Measurements from ENCODE around the gene ZNF22. TPM values are rescaled to one million over a fixed set of nuclear protein-coding genes. Genes with fewer than 3 reads are reported as not detected.

The ZNF22 gene
- total and polyA plus RNA-seq, 2 of the 8 experiments (the other 6 are each of a cell fraction or from before 2014, with no cell fraction given) = 18.2 to 45.2 TPM

GRCh38 chr10:45034301-45034700 lies 33.6 kb downstream of the ZNF22 start:
- Histone ChIP-seq H3K4me3 (ENCODE audit: extremely low read depth in 1 of 4, insufficient read depth in 2 of 4, low read depth in 3 of 4, low read length in 4 of 4) (no peak overlapping the region), H2BK20ac (ENCODE audit: low read length) (no peak overlapping the region), H4K5ac (ENCODE audit: insufficient read length, low read depth, low read length) (no peak overlapping the region), H3K79me1 (ENCODE audit: low read depth, low read length) (no peaks in the 10 kb centered on the region), H3K27me3 (replicated peaks in 1 of 4; ENCODE audit: control insufficient read depth in 3 of 4, extremely low read depth in 1 of 4, insufficient read depth in 3 of 4, low read length in 3 of 4) (no peaks in the 10 kb centered on the region), H4K8ac (ENCODE audit: extremely low read depth, insufficient read depth, low read length) (no peak overlapping the region), H3K9me3 (ENCODE audit: insufficient read depth in 2 of 2, low read depth in 1 of 2, low read length in 1 of 2) (peaks cover 3 to 9% of the 10 kb centered on the region in 2 experiments; a peak in 3 of 4 replicates), H3K9ac (replicated peaks in 1 of 4; ENCODE audit: extremely low read depth in 1 of 4, low read depth in 3 of 4, low read length in 3 of 4) (no peak overlapping the region), H2BK15ac (ENCODE audit: low read length) (no peak overlapping the region), H2BK120ac (replicated peaks; ENCODE audit: low read depth, low read length) (no peak overlapping the region), H2BK5ac (ENCODE audit: low read depth, low read length) (no peak overlapping the region), H3K14ac (ENCODE audit: insufficient read length) (no peak overlapping the region), H3K4me1 (replicated peaks in 1 of 4; ENCODE audit: control insufficient read depth in 3 of 4, insufficient read depth in 4 of 4, low read length in 3 of 4) (no peaks in the 10 kb centered on the region), H3K27ac (ENCODE audit: low read depth, low read length) (no peak overlapping the region), H3K36me3 (ENCODE audit: control insufficient read depth in 2 of 4, insufficient read depth in 4 of 4, low read length in 3 of 4) (no peaks in the 10 kb centered on the region), H3K18ac (ENCODE audit: extremely low read depth, low read length) (no peak overlapping the region), H3K56ac (replicated peaks; ENCODE audit: insufficient read length, low read depth, low read length) (no peak overlapping the region), H3K4ac (replicated peaks; ENCODE audit: insufficient read length, low read depth, low read length) (no peak overlapping the region), H3K4me2 (ENCODE audit: insufficient read depth in 1 of 2, low read depth in 2 of 2, low read length in 2 of 2) (no peak overlapping the region), H3K23me2 (ENCODE audit: low read depth, low read length) (no peaks in the 10 kb centered on the region), H3K23ac (ENCODE audit: insufficient read length) (no peak overlapping the region), H2AFZ (ENCODE audit: low read length) (0 out of 2 replicates have a peak overlapping the region, but pooled peaks have one; percentile 78), H3K79me2 (ENCODE audit: control insufficient read depth in 1 of 2, insufficient read depth in 2 of 2, low read length in 2 of 2) (no peaks in the 10 kb centered on the region), H4K91ac (replicated peaks; ENCODE audit: insufficient read length, low read length) (no peak overlapping the region), H2BK12ac (ENCODE audit: low read depth, low read length) (no peak overlapping the region), H4K20me1 (replicated peaks in 1 of 2; ENCODE audit: control insufficient read depth in 1 of 2, insufficient read depth in 2 of 2, low read length in 2 of 2) (no peaks in the 10 kb centered on the region), H2AK5ac (ENCODE audit: low read depth, low read length) (no peak overlapping the region)
- CTCF ChIA-PET (ENCODE audit: partially characterized antibody) = no interaction called here
- FAIRE-seq = no peak
- POLR2A ChIA-PET (ENCODE audit: partially characterized antibody) = no interaction called here
- DNase-seq (ENCODE audit: low read depth in 1 of 2, low spot score in 2 of 2) = no peak
- TF ChIP-seq CBX5 (IDR thresholded peaks at IDR 0.05; ENCODE audit: low read depth, low read length) (no peak), RNF2 (IDR thresholded peaks at IDR 0.05; ENCODE audit: borderline replicate concordance, low read depth, low read length, missing control alignments, poor library complexity, severe bottlenecking) (no peak), EP300 (IDR thresholded peaks at IDR 0.05; ENCODE audit: borderline replicate concordance in 1 of 2, low read depth in 2 of 2, low read length in 2 of 2) (no peak), SIX5 (IDR thresholded peaks at IDR 0.05; ENCODE audit: low read depth, low read length) (no peak), GABPA (IDR thresholded peaks at IDR 0.05; ENCODE audit: borderline replicate concordance, insufficient read depth, low read length) (no peak), TAF7 (optimal IDR thresholded peaks at IDR 0.05; ENCODE audit: borderline replicate concordance, low read depth, low read length) (no peak), EGR1 (IDR thresholded peaks at IDR 0.05; ENCODE audit: borderline replicate concordance, low read depth, low read length) (no peak), EZH2 (IDR thresholded peaks at IDR 0.05; ENCODE audit: low read depth, low read length, severe bottlenecking) (no peak), SP1 (IDR thresholded peaks at IDR 0.05; ENCODE audit: low read depth, low read length) (no peak), ATF2 (IDR thresholded peaks at IDR 0.05; ENCODE audit: low read length) (no peak), JUND (IDR thresholded peaks at IDR 0.05; ENCODE audit: low read length) (no peak), KDM5A (IDR thresholded peaks at IDR 0.05; ENCODE audit: low read length) (no peak)
- TF ChIP-seq, protein P1, sequence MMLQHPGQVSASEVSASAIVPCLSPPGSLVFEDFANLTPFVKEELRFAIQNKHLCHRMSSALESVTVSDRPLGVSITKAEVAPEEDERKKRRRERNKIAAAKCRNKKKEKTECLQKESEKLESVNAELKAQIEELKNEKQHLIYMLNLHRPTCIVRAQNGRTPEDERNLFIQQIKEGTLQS (IDR thresholded peaks at IDR 0.05; ENCODE audit: insufficient read depth, low read depth, low read length) = no peak
